Activated naive CD8-positive, alpha-beta T cell (primary cell): Measurements from ENCODE around the gene PRSS38.

ENCODE experiments used
- H3K27ac Mint-ChIP-seq: one replicate; pipeline ENCODE4 v1.8.0; 2021; ENCODE audit warnings: mixed read lengths
- H3K27me3 Mint-ChIP-seq: one replicate; pipeline ENCODE4 v1.8.0; 2021; ENCODE audit warnings: mixed read lengths
- H3K36me3 Mint-ChIP-seq: one replicate; pipeline ENCODE4 v1.8.0; 2021; ENCODE audit warnings: mixed read lengths
- H3K4me1 Mint-ChIP-seq: one replicate; pipeline ENCODE4 v1.8.0; 2021; ENCODE audit warnings: low read depth, mixed read lengths
- H3K4me3 Mint-ChIP-seq: one replicate; pipeline ENCODE4 v1.8.0; 2021; ENCODE audit warnings: mild to moderate bottlenecking, mixed read lengths
- H3K9me3 Mint-ChIP-seq: one replicate; pipeline ENCODE4 v1.8.0; 2021; ENCODE audit warnings: low read depth, mixed read lengths

The PRSS38 gene

DNA sequence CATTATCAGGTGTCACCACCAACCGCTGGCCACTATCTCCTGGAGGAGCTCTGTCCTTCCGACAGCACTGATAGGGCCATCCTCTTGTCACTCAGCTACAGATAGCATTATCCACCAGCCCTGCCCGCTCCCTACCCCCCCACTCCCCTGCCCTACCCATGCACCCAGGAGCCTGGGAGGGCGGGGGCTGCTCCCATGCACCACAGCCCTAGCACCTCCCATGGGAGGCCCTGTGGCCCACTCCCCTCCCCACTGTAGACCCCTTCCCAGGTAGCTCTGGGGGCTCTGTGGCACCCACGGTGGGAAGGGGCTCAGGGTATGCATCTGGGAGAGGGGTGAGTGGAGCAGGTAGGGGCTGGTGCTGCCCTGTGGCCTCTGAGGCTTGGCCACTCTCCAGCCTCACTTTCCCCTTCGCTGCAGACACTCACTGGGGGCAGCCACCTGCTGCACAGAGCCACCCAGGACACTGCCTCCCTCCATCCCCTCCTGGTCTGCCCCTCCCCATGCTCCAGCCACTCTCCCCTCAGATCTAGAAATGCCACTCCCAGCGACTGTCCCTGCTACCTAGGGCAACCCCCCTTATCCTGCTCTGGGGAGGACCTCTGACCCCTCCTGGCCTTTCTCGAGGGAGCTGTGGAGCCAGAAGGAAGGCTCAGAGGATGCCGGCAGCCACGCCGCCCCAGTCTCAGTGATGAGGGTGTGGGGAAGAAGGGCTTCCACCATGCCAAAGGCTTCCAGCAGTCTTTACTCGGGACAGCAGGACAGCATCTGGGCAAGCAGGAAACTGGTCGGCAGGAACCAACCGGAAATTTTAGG lies 73.8 kb downstream of the PRSS38 start:
- Mint-ChIP-seq H3K36me3 (no peaks in the 10 kb centered on the region), H3K4me1 (peaks cover 19% of the 10 kb centered on the region), H3K27me3 (no peaks in the 10 kb centered on the region), H3K4me3 (no peak overlapping the region), H3K9me3 (no peaks in the 10 kb centered on the region), H3K27ac (no peak overlapping the region)

DNA sequence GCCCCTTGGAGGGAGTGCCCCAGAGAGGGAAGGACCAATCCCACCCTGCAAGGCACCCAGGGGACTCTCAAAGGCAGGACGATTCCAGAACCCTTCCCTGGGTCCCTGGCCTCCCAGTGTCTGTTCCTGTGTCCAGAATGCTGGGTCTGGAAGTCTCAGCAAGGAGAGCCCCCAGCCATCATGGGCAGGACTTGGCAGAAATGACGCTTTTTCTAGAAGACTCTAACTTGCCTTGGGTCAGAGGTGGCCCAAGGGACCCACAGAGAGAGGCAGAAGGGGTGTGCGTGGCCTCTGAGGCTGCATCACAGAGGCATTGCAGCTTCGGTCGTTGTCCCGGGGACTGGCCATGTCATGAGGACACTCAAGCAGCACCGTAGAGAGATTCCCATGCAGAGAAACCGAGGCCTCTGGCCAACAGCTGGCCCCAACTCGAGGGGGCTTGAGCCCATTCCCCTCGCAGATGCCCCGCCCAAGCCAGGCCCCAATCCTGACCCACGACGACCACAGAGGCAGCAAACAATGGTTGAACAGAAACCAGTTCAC lies 74.5 kb downstream of the PRSS38 start:
- peaks cover 14% of the 10 kb centered on the region for H3K4me1 Mint-ChIP-seq
- no peaks in the 10 kb centered on the region for H3K9me3 Mint-ChIP-seq
- H3K27ac Mint-ChIP-seq: no peak overlapping the region
- no peaks in the 10 kb centered on the region for H3K27me3 Mint-ChIP-seq
- H3K36me3 Mint-ChIP-seq: no peaks in the 10 kb centered on the region
- H3K4me3 Mint-ChIP-seq: no peak overlapping the region

DNA sequence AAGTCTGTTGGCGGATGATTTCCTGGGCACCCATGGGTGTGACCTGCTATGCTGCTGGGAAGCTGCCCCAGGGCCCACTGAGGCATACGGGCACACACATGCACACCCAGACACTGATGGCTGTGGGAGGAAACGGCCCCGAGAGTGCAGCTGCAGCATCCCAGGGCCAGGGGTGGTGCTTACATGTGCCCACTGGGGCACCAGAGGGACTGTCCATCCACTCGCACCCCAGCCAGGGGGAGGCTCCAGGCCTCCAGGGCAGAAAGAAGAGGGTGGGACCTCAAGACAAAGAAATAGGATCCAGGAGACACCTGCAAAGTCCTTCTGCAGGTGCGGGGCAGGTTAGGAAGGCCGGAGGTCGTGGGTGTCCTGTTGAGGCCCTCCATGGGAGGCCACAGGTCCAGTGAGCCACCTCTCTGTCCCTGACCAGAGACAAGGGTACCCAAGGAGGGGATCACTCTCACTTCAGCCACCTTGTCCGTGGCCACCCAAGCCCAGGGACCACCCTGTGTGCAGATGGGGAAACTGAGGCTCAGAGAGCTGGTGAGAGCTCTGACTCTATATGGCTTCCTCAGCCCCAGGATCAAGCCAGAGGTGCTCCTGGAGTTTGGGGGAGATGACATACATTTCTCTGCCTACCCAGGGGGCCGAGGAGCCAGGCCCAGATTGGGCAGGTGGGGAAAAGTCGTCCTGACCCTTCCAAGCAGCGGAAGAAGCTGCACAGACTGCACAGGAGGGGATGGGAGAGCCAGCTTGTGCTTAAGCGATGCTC lies 75.2 kb downstream of the PRSS38 start:
- no peak overlapping the region for H3K27ac Mint-ChIP-seq
- H3K4me1 Mint-ChIP-seq: peaks cover 8% of the 10 kb centered on the region
- H3K4me3 Mint-ChIP-seq: no peak overlapping the region
- no peaks in the 10 kb centered on the region for H3K27me3 Mint-ChIP-seq
- H3K36me3 Mint-ChIP-seq: no peaks in the 10 kb centered on the region
- H3K9me3 Mint-ChIP-seq: no peaks in the 10 kb centered on the region

DNA sequence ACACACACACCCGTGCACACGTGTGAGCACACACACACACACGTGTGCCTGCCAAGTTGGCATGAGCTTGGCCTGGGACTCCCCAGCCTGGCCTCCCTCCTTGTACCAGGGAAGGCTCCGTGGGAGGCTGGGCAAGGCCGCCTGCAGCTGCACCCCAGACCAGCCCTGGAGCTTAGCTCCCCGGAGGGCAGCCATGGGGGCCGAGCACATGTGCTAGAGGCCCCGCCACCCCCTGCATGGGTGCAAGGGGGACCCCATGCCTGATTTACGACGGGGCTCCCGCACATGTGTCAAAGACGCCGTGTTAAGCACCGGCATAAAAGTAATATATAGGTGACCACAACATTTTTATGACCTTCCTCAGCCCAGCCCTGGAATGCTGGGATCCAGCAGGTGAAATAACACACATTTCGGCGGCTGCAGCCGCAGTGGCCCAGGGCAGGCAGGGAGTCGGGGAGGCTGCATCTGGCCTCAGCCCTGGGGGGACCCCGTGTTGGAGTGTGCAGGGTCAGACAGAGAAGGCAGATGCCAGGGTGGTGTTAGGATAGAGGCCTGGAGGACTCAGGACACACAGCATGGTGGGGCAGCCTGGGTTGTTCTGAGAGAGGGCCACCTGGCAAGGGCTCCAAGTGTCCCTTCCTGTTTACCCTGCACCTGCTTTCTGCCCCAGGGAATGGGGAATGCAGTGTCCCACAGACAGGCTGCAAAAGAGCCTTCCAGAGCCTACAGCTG lies 75.9 kb downstream of the PRSS38 start:
- Mint-ChIP-seq H3K36me3 (no peaks in the 10 kb centered on the region), H3K27me3 (no peaks in the 10 kb centered on the region), H3K4me1 (peaks cover 5% of the 10 kb centered on the region), H3K9me3 (no peaks in the 10 kb centered on the region), H3K27ac (no peak overlapping the region), H3K4me3 (no peak overlapping the region)

DNA sequence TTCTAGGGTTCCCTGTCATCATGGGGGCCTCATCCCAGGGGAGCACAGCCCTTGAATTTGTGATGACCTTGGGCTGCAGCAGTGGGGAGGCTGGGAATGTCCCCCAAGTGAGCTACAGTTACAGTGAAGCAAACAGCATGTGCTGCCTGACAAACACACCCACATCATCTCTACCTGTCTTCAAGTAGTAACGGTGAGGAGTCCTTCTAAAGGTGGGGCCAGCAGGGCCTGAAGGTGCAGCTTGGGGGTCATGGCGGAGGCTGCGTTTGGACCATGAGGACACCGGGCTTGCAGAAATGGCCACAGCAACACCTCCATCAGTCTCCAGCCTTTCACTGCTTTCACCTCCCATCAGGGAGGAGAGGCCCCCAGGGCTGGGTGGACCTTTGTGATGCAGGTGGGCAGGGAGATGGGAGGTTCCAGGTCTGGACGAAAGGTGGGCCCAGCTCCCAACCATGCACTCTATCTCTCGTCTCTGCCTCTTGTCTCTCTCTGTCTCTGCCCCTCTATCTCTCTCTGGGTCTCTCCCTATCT lies 76.5 kb downstream of the PRSS38 start:
- Mint-ChIP-seq H3K4me1 (peaks cover 5% of the 10 kb centered on the region), H3K27ac (no peak overlapping the region), H3K27me3 (no peaks in the 10 kb centered on the region), H3K9me3 (no peaks in the 10 kb centered on the region), H3K36me3 (no peaks in the 10 kb centered on the region), H3K4me3 (no peak overlapping the region)

DNA sequence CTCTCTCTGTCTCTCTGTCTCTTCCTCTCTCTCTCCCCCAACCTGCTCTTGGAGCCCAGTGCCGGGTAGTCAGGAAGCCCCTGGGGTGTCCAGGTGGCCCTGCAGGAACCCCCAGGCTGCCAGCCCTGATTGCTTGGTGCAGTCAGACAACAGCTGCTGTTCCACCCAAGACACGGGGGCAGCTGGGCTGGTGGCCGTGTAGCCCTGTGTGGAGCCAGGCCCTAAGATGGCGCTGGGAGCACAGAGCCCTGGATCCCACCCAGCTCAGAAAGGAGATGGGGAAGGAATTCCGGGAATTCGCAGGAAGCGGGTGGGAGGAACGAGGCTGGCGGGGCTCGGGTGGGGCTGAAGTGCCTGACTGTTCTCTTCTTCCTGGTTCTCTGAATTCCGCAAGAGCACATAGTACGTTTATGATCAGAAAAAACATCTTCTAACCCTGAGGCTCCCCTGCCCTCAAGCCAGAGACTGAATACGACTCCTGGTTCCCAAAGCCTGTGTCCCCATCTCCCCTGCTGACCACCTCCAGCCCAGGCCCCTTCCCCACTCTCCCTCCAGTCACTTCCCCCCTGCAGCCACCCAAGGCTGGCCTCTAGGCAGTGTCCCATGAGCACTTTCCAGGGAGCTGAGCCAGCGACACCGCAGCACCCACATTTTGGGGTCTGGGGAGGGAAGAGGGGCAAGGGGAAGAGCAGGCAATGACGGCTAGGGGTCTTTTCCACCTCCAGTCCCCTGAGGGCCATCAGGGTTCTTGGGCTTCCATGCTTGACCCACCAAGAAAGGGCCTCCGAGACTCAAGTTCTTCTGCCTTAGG lies 77.2 kb downstream of the PRSS38 start:
- H3K27me3 Mint-ChIP-seq: no peaks in the 10 kb centered on the region
- H3K36me3 Mint-ChIP-seq: no peaks in the 10 kb centered on the region
- H3K27ac Mint-ChIP-seq: no peak overlapping the region
- no peak overlapping the region for H3K4me3 Mint-ChIP-seq
- peaks cover 7% of the 10 kb centered on the region for H3K4me1 Mint-ChIP-seq
- H3K9me3 Mint-ChIP-seq: no peaks in the 10 kb centered on the region

DNA sequence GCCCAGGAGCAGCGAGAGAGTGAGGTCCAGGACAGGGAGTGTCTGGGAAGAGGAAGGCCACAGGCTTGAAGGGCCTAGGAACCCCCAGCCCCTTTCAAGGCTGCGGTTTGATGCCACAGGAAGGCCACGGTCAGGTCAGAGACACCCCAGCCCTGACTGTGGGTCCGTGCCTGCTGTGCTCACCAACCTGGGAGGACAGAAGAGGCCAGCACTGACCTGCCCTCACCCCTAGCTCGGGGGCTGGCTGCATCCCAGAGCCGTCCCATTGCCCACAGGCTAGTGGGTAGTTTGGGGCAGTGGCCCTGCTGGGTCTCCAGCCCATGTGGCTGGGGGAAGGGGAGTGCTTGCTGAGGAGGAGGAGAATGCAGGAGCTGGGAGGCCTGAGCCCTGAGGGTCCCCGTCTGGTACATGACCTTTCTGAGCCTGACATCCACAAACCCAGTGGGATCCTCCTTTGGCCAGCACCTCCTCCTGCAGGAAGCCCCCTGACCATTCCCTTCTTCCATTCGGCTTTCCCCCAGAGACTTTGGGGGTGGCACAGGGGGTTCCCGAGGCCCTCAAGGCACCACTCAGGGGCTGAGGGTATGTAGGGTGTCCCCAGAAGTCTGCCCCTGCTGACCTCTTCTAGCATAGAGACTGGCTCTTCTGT lies 77.9 kb downstream of the PRSS38 start:
- no peaks in the 10 kb centered on the region for H3K9me3 Mint-ChIP-seq
- H3K36me3 Mint-ChIP-seq: no peaks in the 10 kb centered on the region
- H3K27me3 Mint-ChIP-seq: no peaks in the 10 kb centered on the region
- H3K27ac Mint-ChIP-seq: no peak overlapping the region
- H3K4me1 Mint-ChIP-seq: peaks cover 7% of the 10 kb centered on the region
- no peak overlapping the region for H3K4me3 Mint-ChIP-seq

DNA sequence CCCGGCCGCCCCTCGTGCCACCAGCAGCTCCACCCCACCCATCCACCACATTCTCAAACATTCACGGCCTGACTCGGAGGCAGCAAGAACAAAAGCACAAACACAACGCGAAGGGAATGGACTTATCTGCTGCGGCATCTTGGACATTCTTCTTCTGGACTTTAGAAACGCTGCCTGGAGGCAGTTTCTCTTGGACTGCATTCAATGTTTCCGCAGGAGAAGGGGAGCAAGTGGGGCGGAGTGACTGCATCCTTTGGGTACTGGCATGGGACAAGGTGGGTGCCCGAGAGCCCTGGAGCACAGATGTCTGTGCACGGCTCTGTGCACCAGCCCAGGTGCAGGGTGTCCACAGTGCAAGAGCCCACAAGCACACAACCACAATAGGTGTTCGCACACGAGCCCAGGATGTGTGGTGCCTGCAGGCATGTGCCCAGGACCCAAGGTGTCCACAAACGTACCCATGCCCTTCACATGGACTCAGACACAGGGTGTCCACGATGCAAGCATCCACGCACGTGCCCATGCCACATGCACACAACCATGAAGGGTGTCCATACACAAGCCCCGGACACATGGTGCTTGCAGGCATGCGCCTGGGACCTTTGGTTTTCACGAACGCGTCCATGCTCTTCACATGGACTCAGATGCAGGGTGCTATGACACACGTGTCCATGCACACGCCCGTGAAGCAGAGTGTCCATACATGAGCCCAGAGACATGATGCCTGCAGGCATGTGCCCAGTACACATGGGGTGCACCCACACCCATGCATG lies 78.7 kb downstream of the PRSS38 start:
- Mint-ChIP-seq H3K4me3 (no peak overlapping the region), H3K36me3 (no peaks in the 10 kb centered on the region), H3K9me3 (no peaks in the 10 kb centered on the region), H3K4me1 (peaks cover 7% of the 10 kb centered on the region), H3K27ac (no peak overlapping the region), H3K27me3 (no peaks in the 10 kb centered on the region)

DNA sequence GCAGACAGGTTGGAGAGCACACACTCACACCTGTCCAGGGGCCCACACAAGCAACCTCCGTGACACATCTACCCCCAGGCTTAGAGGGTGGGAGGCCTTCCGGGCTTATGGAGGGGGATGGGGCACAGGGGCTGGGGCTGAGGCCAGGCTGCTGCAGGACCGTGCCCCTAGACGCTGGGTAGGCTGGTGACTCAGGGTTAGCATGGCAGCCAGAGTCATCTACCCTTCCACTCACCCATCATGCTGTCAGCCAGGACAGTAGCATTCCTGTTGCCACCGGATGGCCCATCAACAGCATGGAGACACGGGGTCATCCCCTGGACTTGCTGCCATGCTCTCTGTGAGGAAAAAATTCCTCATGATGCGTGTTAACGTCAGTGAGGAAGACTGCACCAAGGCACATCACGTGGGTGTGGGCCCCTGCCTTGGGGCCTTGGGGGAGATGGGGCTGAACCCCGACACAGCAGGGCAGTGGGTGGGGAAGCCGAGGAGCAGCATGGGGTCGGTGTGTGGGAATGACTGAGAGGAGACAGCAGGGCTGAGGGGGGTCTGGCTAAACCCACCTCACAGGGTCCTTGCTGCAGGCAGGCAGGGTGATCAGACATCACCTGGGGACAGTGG lies 79.5 kb downstream of the PRSS38 start:
- no peak overlapping the region for H3K27ac Mint-ChIP-seq
- H3K27me3 Mint-ChIP-seq: no peaks in the 10 kb centered on the region
- peaks cover 10% of the 10 kb centered on the region for H3K4me1 Mint-ChIP-seq
- no peak overlapping the region for H3K4me3 Mint-ChIP-seq
- H3K9me3 Mint-ChIP-seq: no peaks in the 10 kb centered on the region
- no peaks in the 10 kb centered on the region for H3K36me3 Mint-ChIP-seq
